Ammon's horn (tissue), 1 donor: Measurements from ENCODE around the gene RALY.
"Not testable (repeated sequence)": the region's sequence is repeated elsewhere in the genome, so short reads cannot be mapped to it uniquely, and the experiment has no call there.

Experiments used
- DNase-seq: peaks from one replicate; pipeline ENCODE4 v3.0.0-alpha.2; 2016; ENCODE audit warnings: low spot score

RALY gene

GRCh38 chr20:34105978-34106675 lies 112.4 kb downstream of the RALY start:
- DNase-seq = no peak

- no peak for DNase-seq
Measured at GRCh38 chr20:34108616-34109174, 115.0 kb downstream of the RALY start.

- DNase-seq = no peak
Measured at GRCh38 chr20:34109442-34109841, 115.7 kb downstream of the RALY start.

- DNase-seq = no peak
Measured at GRCh38 chr20:34110025-34110744, 116.5 kb downstream of the RALY start.

GRCh38 chr20:34110745-34111641 lies 117.3 kb downstream of the RALY start:
- DNase-seq = no peak

GRCh38 chr20:34111702-34112599 lies 118.2 kb downstream of the RALY start, which contains the start of gene EIF2S2:
TSS of gene EIF2S2 (minus strand) at chr20:34112243. CDS start at chr20:34112110, 133 bp downstream.
- DNase-seq = peak; percentile 97

GRCh38 chr20:34112600-34113101 lies 118.9 kb downstream of the RALY start:
- DNase-seq = peak; percentile 39

GRCh38 chr20:34114809-34115208 lies 121.1 kb downstream of the RALY start:
- no peak for DNase-seq

- DNase-seq = no peak
Measured at GRCh38 chr20:34115232-34115631, 121.5 kb downstream of the RALY start.

- DNase-seq = no peak
Measured at GRCh38 chr20:34120213-34120612, 126.5 kb downstream of the RALY start.

GRCh38 chr20:34122274-34122980 lies 128.7 kb downstream of the RALY start:
- no peak for DNase-seq

GRCh38 chr20:34123309-34123708 lies 129.6 kb downstream of the RALY start:
- DNase-seq = no peak

- no peak for DNase-seq
Measured at GRCh38 chr20:34124469-34125249, 130.9 kb downstream of the RALY start.

GRCh38 chr20:34127792-34128191 lies 134.1 kb downstream of the RALY start:
- no peak for DNase-seq

GRCh38 chr20:34129518-34130162 lies 135.9 kb downstream of the RALY start:
- peak; percentile 89 for DNase-seq

GRCh38 chr20:34131491-34131890 lies 137.8 kb downstream of the RALY start:
- DNase-seq = no peak

GRCh38 chr20:34132491-34132890 lies 138.8 kb downstream of the RALY start:
- not testable (repeated sequence) for DNase-seq

- DNase-seq = not testable (repeated sequence)
Measured at GRCh38 chr20:34132943-34133342, 139.2 kb downstream of the RALY start.

GRCh38 chr20:34133365-34133860 lies 139.7 kb downstream of the RALY start:
- not testable (repeated sequence) for DNase-seq
